Measurements from ENCODE around the gene TACR2.

GRCh38 chr10:69376662-69377061 is 40.1 kb downstream of the TACR2 start:
- TF ChIP-seq FOXM1 (IDR thresholded peaks at IDR 0.05; ENCODE audit: borderline replicate concordance, low read depth) (no peak), CEBPB (IDR thresholded peaks at IDR 0.05) (no peak), MAX (IDR thresholded peaks at IDR 0.05) (no peak), TCF12 (IDR thresholded peaks at IDR 0.05; ENCODE audit: low read depth) (no peak), RAD21 (IDR thresholded peaks at IDR 0.05; ENCODE audit: low read depth) (no peak), NFIC (IDR thresholded peaks at IDR 0.05) (no peak), CREB1 (IDR thresholded peaks at IDR 0.05; ENCODE audit: low read depth) (no peak), EP300 (IDR thresholded peaks at IDR 0.05; ENCODE audit: borderline replicate concordance) (no peak), TAF1 (IDR thresholded peaks at IDR 0.05; ENCODE audit: low read depth) (no peak), YY1 (IDR thresholded peaks at IDR 0.05; ENCODE audit: low read depth) (no peak)
